Ishikawa (cell line): ENCODE measurements around the gene TMEM175.

Source experiments
- EGR1 ChIP-seq: IDR thresholded peaks from 2 replicates; pipeline ENCODE4 v1.6.1; 2012
- EP300 ChIP-seq: IDR thresholded peaks from 2 replicates; pipeline ENCODE4 v1.6.1; 2012; ENCODE audit warnings: borderline replicate concordance
- MAX ChIP-seq: IDR thresholded peaks from 2 replicates; pipeline ENCODE4 v1.6.1; 2012
- NFIC ChIP-seq: IDR thresholded peaks from 2 replicates; pipeline ENCODE4 v1.6.1; 2012
- REST ChIP-seq: IDR thresholded peaks from 2 replicates; pipeline ENCODE4 v1.6.1; 2012; ENCODE audit warnings: low read depth, mild to moderate bottlenecking
- TEAD4 ChIP-seq: IDR thresholded peaks from 2 replicates; pipeline ENCODE4 v1.6.1; 2012

GRCh38 chr4:997375-998071 is 65.3 kb downstream of the TMEM175 start:
- TF ChIP-seq REST (no peak), MAX (no peak), TEAD4 (no peak), EP300 (no peak), NFIC (no peak), EGR1 (no peak)
